HG03045 (cell line): Measurements from ENCODE around the gene TMEM238.
"Not testable (repeated sequence)": the region's sequence is repeated elsewhere in the genome, so short reads cannot be mapped to it uniquely, and the experiment has no call there.

Experiments used
- ATAC-seq: cut with Tn5 transposase; IDR thresholded peaks from one replicate; pipeline ENCODE4 v1.9.1; 2021; ENCODE audit warnings: mild to moderate bottlenecking, moderate library complexity; ENCODE audit not compliant: unreplicated experiment

The TMEM238 gene, protein sequence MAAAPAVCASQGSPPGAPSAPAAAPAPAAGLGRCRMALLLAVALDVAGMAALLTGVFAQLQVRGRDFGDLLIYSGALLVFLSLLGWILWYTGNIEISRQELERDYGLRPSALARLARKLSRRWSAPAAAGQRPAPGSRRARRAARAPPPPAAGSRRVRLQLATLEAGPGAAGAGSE

DNA sequence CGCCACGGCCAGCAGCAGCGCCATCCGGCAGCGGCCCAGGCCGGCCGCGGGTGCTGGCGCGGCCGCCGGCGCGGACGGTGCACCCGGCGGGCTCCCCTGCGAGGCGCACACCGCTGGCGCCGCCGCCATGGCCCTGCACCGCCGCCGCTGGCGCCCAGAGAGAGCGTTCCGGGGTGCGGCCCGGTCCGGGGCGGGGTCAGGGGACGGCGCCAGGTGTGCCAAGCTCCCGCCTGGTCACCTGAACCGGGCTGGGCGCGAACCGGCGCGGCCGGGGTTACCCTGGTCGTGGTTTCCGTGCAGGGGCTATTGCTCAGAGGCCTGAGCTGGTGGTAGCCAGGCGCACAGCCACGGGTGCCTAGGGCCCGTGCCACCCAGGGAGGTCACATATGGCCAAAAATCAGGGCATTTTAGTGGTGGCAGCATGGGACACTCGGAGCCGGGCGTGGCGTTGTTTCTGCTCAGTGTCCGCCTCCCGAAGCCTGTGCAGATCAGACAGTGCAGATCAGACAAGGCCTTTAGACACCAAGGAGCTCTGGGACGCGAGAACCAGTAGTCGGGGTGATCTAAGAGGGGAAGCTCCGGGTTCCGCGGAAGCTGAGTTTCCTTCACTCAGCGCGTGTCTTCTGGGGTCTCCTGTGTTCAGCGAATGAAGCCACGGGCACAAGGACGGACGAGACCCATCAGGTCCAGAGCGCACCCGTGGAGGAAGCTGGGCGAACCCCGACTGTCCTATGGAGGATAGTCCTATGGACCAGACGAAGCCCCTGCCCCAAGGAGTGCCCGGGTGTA, at the start of gene TMEM238:
Gene TMEM238, minus strand, starts transcription at position 162 of the 789 bp plus-strand sequence. Its CDS starts 33 bp downstream, at position 129.
- no peak for ATAC-seq

- ATAC-seq, result no peak
These were observed 49.2 kb upstream of the TMEM238 start for GRCh38 chr19:55433292-55433691.

GRCh38 chr19:55432241-55432959, 48.3 kb upstream of the TMEM238 start:
- no peak for ATAC-seq

GRCh38 chr19:55431183-55431582, 47.1 kb upstream of the TMEM238 start:
- no peak for ATAC-seq

- ATAC-seq, result no peak
These were observed 42.0 kb upstream of the TMEM238 start for GRCh38 chr19:55426042-55426441.

DNA sequence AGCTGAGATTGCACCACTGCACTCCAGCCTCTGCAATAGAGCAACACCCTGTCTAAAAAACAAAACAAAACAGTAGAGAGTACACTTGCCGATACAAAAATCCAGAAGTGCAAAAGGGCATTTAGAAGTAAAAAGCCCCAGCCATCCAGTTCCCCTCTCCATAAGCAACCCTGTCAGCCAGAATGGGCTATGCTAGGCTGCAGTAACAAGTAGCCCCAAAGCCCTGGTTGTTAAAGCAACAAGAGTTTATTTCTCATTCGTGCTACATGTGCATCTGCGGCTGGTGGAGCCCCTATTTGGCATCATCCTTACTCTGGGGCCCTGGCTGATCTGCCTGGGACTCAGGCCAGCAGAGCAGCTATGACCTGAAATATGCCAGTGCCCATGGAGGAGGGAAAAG, 40.4 kb upstream of the TMEM238 start:
- ATAC-seq, result no peak

- ATAC-seq, result no peak
These were observed 39.3 kb upstream of the TMEM238 start for GRCh38 chr19:55423225-55424005.

- not testable (repeated sequence) for ATAC-seq
These were observed 37.2 kb upstream of the TMEM238 start for GRCh38 chr19:55421281-55421680.

DNA sequence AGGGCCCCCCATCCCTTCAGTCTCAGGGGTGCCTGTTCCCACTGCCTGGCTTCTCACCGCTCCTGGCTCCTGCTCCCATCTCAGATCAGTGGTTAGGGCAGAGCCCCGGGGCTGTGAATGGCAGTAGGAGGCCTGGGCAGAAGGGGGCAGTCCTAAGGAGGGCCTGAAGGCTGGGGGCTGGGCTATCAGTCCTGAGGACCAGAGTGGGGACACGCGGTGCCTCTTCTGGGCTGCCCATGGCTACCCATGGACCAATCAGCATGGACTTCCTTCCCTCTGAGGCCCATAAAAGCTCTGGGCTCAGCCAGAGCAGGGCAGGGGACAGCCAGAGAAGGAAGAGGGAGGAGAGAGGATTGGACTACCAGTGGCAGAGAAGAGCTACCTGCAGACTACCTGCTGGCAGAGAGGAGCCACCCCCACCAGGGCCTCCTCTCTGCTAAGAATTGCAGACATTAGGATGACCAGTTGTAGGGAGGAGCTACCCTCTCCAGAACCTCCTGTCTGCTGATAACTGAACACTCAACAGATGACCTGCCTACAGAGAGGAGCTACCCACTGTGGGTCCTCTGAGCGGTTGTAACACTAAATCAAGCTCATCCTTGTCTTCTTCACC, 35.6 kb upstream of the TMEM238 start:
- ATAC-seq, result no peak

DNA sequence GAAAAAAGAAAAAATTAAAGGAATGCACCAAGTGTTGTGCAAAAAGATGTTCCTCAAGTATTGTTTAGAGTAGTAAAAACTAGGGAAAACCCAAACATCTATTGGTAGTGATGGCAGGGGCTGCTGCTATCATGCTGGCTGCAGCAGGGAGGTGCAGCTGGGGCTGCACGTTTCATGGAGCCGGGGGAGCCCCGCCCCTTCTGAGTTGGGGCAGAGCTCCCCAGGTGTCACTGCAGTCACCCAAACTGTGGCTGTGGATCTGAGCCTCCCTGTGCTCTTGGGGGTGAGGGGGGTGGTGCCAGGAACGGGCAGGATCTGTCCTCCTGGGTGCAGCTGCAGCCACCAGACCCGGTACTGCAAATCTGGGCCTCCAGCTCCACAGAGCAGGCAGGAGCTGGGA, 35.0 kb upstream of the TMEM238 start:
- ATAC-seq, result no peak

DNA sequence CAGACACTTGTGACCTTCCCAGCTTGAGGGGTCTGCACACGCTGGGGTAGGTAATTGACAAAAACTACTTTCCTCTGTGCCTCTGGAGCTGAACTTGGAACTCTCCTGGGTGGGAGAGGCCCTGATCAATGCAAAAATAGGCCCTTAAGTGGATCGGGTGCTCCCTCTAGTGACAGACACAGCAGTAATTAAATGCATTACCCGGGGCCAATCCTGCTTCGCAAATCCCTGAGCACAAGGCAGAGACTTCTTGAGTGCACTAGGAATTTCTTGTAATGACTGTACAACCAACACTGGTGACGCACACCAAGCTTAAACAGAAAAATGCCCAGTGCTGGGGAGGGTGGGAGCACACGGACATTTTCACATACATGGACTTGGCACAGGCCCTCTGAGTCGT, 34.1 kb upstream of the TMEM238 start:
- no peak for ATAC-seq

GRCh38 chr19:55410168-55410567, 26.1 kb upstream of the TMEM238 start:
- ATAC-seq, result no peak

DNA sequence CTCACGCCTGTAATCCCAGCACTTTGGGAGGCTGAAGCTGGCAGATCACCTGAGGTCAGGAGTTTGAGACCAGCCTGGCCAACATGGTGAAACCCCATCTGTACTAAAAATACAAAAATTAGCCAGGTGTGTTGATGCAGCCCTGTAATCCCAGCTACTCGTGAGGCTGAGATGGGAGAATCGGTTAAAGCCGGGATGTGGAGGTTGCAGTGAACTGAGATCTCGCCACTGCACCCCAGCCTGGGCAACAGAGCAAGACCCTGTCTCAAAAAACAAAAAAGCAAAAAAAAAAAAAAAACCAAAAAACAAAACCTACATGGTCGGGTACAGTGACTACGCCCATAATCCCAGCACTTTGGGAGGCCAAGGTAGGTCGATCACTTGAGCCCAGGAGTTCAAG, 25.1 kb upstream of the TMEM238 start:
- ATAC-seq, result not testable (repeated sequence)

DNA sequence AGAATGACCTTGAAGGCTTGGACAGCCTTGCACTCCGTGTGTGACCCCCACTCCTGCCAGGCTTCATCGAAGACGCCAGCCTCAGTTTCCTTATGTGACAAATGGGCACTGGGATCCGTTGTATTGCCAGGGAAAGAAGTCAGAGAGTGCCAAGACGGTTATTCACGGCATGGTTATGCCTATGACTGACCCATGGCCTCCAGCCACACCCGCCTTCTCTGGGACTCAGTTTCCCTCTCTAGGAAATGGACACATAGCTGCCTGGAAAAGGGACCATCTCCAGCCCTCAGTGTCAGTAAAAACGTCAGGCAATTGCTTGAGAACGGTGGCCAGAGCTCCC, 24.4 kb upstream of the TMEM238 start:
- no peak for ATAC-seq

GRCh38 chr19:55407800-55408532, 23.9 kb upstream of the TMEM238 start:
- peak; percentile 80 for ATAC-seq

DNA sequence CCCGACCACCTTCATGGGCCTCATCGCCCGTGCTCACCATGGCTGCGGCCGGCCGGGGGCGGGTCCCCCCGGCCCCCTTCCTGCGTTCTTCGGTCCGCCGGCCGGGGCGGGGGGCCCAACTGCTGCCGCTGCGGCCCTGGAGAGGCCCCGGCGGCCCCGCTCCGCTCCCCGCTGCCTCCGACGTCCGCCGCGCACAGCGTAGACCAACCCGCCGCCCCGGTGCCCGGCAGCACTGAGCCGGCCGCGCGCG, 23.4 kb upstream of the TMEM238 start, which contains the start of gene UBE2S:
Gene UBE2S, minus strand, starts transcription at position 239 of the 250 bp plus-strand sequence. Its CDS starts 199 bp downstream, at position 40.
- not testable (repeated sequence) for ATAC-seq

DNA sequence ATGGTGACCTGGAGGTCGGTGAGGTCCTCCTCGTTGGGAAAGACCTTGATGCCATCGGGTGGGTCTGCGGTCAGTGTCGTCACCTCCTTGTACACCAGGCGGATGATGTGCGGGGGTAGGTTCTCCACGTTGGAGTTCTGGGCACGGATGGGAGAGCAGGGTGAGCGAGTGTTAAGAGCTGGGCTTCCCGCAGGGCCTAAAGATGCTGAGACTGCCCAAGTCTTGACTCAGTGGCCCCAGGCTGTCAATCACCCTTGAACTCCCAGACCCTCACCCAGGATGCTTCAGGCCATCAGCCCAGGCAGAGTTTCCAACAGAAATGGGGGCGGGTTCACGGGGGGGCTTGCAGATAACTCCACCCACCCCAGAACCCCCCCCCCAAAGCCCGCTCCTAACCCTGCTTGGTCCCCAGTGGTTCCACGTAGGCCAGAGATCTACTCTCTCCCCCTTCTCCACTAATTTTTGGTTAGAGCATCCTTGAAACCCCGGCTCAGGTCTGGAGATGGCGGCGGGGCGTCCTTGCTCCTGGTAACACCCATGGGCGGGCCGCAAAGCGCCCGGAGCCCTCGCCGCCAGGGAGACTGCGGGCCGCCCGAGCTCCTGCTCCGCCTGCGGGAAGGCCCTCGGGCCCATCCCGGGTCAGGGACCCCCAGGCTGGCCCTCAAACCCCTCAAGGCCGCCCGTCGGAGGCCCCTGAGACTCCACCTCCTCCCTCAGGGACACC, 22.9 kb upstream of the TMEM238 start:
- ATAC-seq, result no peak

- ATAC-seq, result no peak
These were observed 22.2 kb upstream of the TMEM238 start for GRCh38 chr19:55406091-55406825.

- no peak for ATAC-seq
These were observed 21.5 kb upstream of the TMEM238 start for GRCh38 chr19:55405638-55406037.
